Thyroid gland (tissue), 4 donors: Measurements from ENCODE around the gene ANKRD11.
"Not testable (repeated sequence)": the region's sequence is repeated elsewhere in the genome, so short reads cannot be mapped to it uniquely, and the experiment has no call there.

Experiments
- CTCF ChIP-seq, 6 experiments: fragments of 200-600 bp in 3 of 6; fragments of 450-650 bp in 3 of 6; sonication (generic) in 3 of 6; IDR thresholded peaks; one replicate each; pipeline ENCODE4 v1.5.1; 2016 to 2019; ENCODE audit warnings: antibody characterized with exemption in 6 of 6, mild to moderate bottlenecking in 2 of 6, inconsistent platforms in 1 of 6, moderate library complexity in 1 of 6
- POLR2A ChIP-seq, 2 donors: fragments of 450-650 bp; IDR thresholded peaks; one replicate each; pipeline ENCODE4 v1.6.1; 2017; ENCODE audit warnings: antibody characterized with exemption in 2 of 2, mild to moderate bottlenecking in 2 of 2, moderate library complexity in 1 of 2

- TF ChIP-seq POLR2A, CTCF (IDR thresholded peaks at IDR 0.05): not testable (repeated sequence)
Measured at GRCh38 chr16:89244264-89244663, 246.1 kb downstream of the ANKRD11 start.
